ENCODE results near the gene AGO3. TPM values are rescaled to one million over a fixed set of nuclear protein-coding genes. Genes with fewer than 3 reads are reported as not detected.
A peak's percentile ranks its signal among the peaks of the same experiment; 100 is the strongest.
"Not testable (repeated sequence)": the region's sequence is repeated elsewhere in the genome, so short reads cannot be mapped to it uniquely, and the experiment has no call there.

AGO3 gene
- total RNA-seq, 1 donor from 2014 or later: 23.8 TPM

- no peak for DNase-seq (ENCODE audit: low spot score)
These were observed 5.2 kb upstream of the AGO3 start for GRCh38 chr1:35925741-35926140.

GRCh38 chr1:35927472-35927871, 3.4 kb upstream of the AGO3 start:
- no peak for DNase-seq (ENCODE audit: low spot score)

- peak; percentile 24 for DNase-seq (ENCODE audit: low spot score)
These were observed 944 bp upstream of the AGO3 start for GRCh38 chr1:35929730-35930592.

GRCh38 chr1:35931446-35932157, 697 bp downstream of the AGO3 start:
- DNase-seq (ENCODE audit: low spot score): no peak

GRCh38 chr1:35932158-35932636, 1.3 kb downstream of the AGO3 start:
- DNase-seq (ENCODE audit: low spot score): no peak

GRCh38 chr1:35932941-35933340, 2.0 kb downstream of the AGO3 start:
- DNase-seq (ENCODE audit: low spot score): no peak

GRCh38 chr1:35935442-35936388, 4.8 kb downstream of the AGO3 start:
- no peak for DNase-seq (ENCODE audit: low spot score)

- DNase-seq (ENCODE audit: low spot score): no peak
These were observed 5.9 kb downstream of the AGO3 start for GRCh38 chr1:35936838-35937237.

GRCh38 chr1:35939484-35939883, 8.6 kb downstream of the AGO3 start:
- DNase-seq (ENCODE audit: low spot score): no peak

- DNase-seq (ENCODE audit: low spot score): no peak
These were observed 14.4 kb downstream of the AGO3 start for GRCh38 chr1:35945327-35945726.

GRCh38 chr1:35947547-35947946, 16.6 kb downstream of the AGO3 start:
- no peak for DNase-seq (ENCODE audit: low spot score)

- no peak for DNase-seq (ENCODE audit: low spot score)
These were observed 27.7 kb downstream of the AGO3 start for GRCh38 chr1:35958558-35958957.

- no peak for DNase-seq (ENCODE audit: low spot score)
These were observed 28.4 kb downstream of the AGO3 start for GRCh38 chr1:35959304-35959703.

- no peak for DNase-seq (ENCODE audit: low spot score)
These were observed 32.0 kb downstream of the AGO3 start for GRCh38 chr1:35962952-35963351.

- not testable (repeated sequence) for DNase-seq (ENCODE audit: low spot score)
These were observed 33.4 kb downstream of the AGO3 start for GRCh38 chr1:35964277-35964676.

- no peak for DNase-seq (ENCODE audit: low spot score)
These were observed 37.5 kb downstream of the AGO3 start for GRCh38 chr1:35968396-35968795.

GRCh38 chr1:35971601-35972000, 40.7 kb downstream of the AGO3 start:
- DNase-seq (ENCODE audit: low spot score): no peak

GRCh38 chr1:35972631-35973030, 41.7 kb downstream of the AGO3 start:
- not testable (repeated sequence) for DNase-seq (ENCODE audit: low spot score)

- no peak for DNase-seq (ENCODE audit: low spot score)
These were observed 49.2 kb downstream of the AGO3 start for GRCh38 chr1:35980090-35980489.

GRCh38 chr1:35988237-35988636, 57.3 kb downstream of the AGO3 start:
- DNase-seq (ENCODE audit: low spot score): no peak

GRCh38 chr1:36006941-36007500, 76.1 kb downstream of the AGO3 start:
- no peak for DNase-seq (ENCODE audit: low spot score)
